ENCODE measurements around the gene ODAD3. TPM values are rescaled to one million over a fixed set of nuclear protein-coding genes. Genes with fewer than 3 reads are reported as not detected.

Gene ODAD3
- total and polyA plus RNA-seq, 10 of the 15 experiments (the other 5 are each of a cell fraction or from before 2014, with no cell fraction given), result 0.11 to 0.39 (median 0.28) TPM; not detected in 7

DNA sequence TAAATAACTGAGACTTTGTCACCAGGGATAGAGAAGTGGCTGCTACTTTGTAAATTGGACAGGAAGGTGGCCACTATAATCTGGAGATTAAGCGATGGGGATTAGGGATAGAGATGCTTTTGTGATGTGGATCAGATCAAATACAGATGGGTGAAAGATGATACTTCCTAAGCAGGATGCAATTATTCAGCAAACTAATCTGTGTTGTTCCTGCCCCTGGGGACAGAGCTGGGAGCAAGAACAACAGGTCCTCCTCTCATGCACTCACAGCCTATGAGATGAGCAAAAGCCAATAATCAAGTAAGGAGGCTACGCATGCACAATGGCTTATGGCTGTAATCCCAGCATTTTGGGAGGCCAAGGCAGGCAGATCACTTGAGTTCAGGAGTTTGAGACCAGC is 20.4 kb downstream of the ODAD3 start:
- H3K27ac ChIP-seq (ENCODE audit: control insufficient read depth, insufficient read depth), result no peak overlapping the region
- H3K79me2 ChIP-seq (ENCODE audit: control insufficient read depth, insufficient read depth, low read length), result no peaks in the 10 kb centered on the region
- no TSS peak for BruUV-seq (replicated peaks)
- ChIA-PET SMC1A (ENCODE audit: uncharacterized antibody, unreplicated experiment) (no interaction called here), RAD21 (ENCODE audit: unreplicated experiment) (no interaction called here), POLR2A (no interaction called here), CTCF (interaction anchor here (0.5 kb wide), 1 partner anchor 26 kb away, joined by 3 read pairs; no protein-coding TSS in a partner anchor)
- H2AFZ ChIP-seq (ENCODE audit: control insufficient read depth, low read depth, low read length), result no peak overlapping the region
- in situ Hi-C loops (cut with MboI), result no loop called here
- TF ChIP-seq CBX5 (IDR thresholded peaks at IDR 0.05; ENCODE audit: low read depth), result no peak
- no peak for TF ChIP-seq SP1 (IDR thresholded peaks at IDR 0.05; ENCODE audit: low read depth, low read length)
- H4K20me1 ChIP-seq (ENCODE audit: control insufficient read depth, insufficient read depth), result no peaks in the 10 kb centered on the region
- H3K4me1 ChIP-seq (ENCODE audit: control insufficient read depth, insufficient read depth, low read length), result no peaks in the 10 kb centered on the region
- H3K9ac ChIP-seq (ENCODE audit: control insufficient read depth, insufficient read depth, low read length), result no peak overlapping the region
- ATAC-seq, result no peak
- H3K27me3 ChIP-seq (replicated peaks in 1 of 2; ENCODE audit: control insufficient read depth in 2 of 2, insufficient read depth in 2 of 2, low read length in 1 of 2), result peaks cover 5% of the 10 kb centered on the region in 2 experiments
- 74% methylated on average over 2 of the region's 2 CpGs for WGBS (ENCODE audit: insufficient coverage, insufficient replicate concordance, low lambda C conversion rate, missing lambda C conversion rate)
- H3K9me3 ChIP-seq (replicated peaks; ENCODE audit: control insufficient read depth, insufficient read depth, low read length), result no peaks in the 10 kb centered on the region
- no peak overlapping the region for H3K4me3 ChIP-seq
- no peak overlapping the region for H3K4me2 ChIP-seq (ENCODE audit: control insufficient read depth, insufficient read depth)
- no peak for DNase-seq (ENCODE audit: low read depth, low spot score)
- FAIRE-seq, result no peak
- H3K36me3 ChIP-seq (ENCODE audit: control insufficient read depth in 2 of 2, insufficient read depth in 2 of 2, low read length in 1 of 2), result no peaks in the 10 kb centered on the region
- intact Hi-C loops (cut with micrococcal nuclease; ENCODE audit: unreplicated experiment), result no loop called here

DNA sequence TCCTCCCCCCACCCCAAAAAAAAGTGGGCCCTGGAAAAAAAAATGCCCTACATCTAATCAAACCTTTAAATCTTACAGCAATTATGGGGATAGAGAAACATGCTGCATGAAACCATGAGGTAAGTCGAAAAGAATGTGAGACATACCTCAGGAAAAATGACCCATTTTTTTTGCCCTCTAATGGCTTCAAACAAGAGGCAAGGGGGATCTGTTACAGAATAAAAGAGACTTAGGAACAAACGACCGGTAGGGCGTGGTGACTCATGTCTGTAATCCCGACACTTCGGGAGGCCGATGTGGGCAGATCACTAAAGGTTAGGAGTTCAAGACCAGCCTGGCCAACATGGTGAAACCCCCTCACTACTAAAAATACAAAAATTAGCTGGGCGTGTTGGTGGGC is 24.2 kb downstream of the ODAD3 start:
- no peak overlapping the region for H2AFZ ChIP-seq (ENCODE audit: control insufficient read depth, low read depth, low read length)
- no peak overlapping the region for H3K27ac ChIP-seq (ENCODE audit: control insufficient read depth, insufficient read depth)
- no TSS peak for BruUV-seq (replicated peaks)
- intact Hi-C loops (cut with micrococcal nuclease; ENCODE audit: unreplicated experiment) (no loop called here), in situ Hi-C loops (cut with MboI) (no loop called here)
- no peak for DNase-seq (ENCODE audit: low read depth, low spot score)
- RAD21 ChIA-PET (ENCODE audit: unreplicated experiment), result no interaction called here
- H3K4me2 ChIP-seq (ENCODE audit: control insufficient read depth, insufficient read depth), result no peak overlapping the region
- H3K9me3 ChIP-seq (replicated peaks; ENCODE audit: control insufficient read depth, insufficient read depth, low read length), result no peaks in the 10 kb centered on the region
- H3K4me1 ChIP-seq (ENCODE audit: control insufficient read depth, insufficient read depth, low read length), result no peaks in the 10 kb centered on the region
- CTCF ChIA-PET, result interaction anchor here (0.6 kb wide), 1 partner anchor 326 kb away, joined by 3 read pairs; no protein-coding TSS in a partner anchor
- H3K79me2 ChIP-seq (ENCODE audit: control insufficient read depth, insufficient read depth, low read length), result no peaks in the 10 kb centered on the region
- no peak overlapping the region for H3K9ac ChIP-seq (ENCODE audit: control insufficient read depth, insufficient read depth, low read length)
- no peak for FAIRE-seq
- ATAC-seq, result no peak
- 24% methylated on average over 8 of the region's 8 CpGs for WGBS (ENCODE audit: insufficient coverage, insufficient replicate concordance, low lambda C conversion rate, missing lambda C conversion rate)
- H3K27me3 ChIP-seq (replicated peaks in 1 of 2; ENCODE audit: control insufficient read depth in 2 of 2, insufficient read depth in 2 of 2, low read length in 1 of 2), result no peaks in the 10 kb centered on the region; a peak in 1 of 4 replicates
- H4K20me1 ChIP-seq (ENCODE audit: control insufficient read depth, insufficient read depth), result no peaks in the 10 kb centered on the region
- H3K36me3 ChIP-seq (ENCODE audit: control insufficient read depth in 2 of 2, insufficient read depth in 2 of 2, low read length in 1 of 2), result no peaks in the 10 kb centered on the region
- POLR2A ChIA-PET, result no interaction called here
- H3K4me3 ChIP-seq, result no peak overlapping the region
- SMC1A ChIA-PET (ENCODE audit: uncharacterized antibody, unreplicated experiment), result no interaction called here
- TF ChIP-seq ZZZ3 (IDR thresholded peaks at IDR 0.05; ENCODE audit: control insufficient read depth, insufficient read length, low read depth) (no peak), PML (IDR thresholded peaks at IDR 0.05; ENCODE audit: low read length) (no peak), ZBED1 (IDR thresholded peaks at IDR 0.05; ENCODE audit: borderline replicate concordance) (no peak), ATF7 (IDR thresholded peaks at IDR 0.05; ENCODE audit: low read depth) (no peak), IKZF1 (conservative IDR thresholded peaks at IDR 0.05) (no peak), GATAD2B (conservative IDR thresholded peaks at IDR 0.05; ENCODE audit: low read depth) (no peak), JUNB (IDR thresholded peaks at IDR 0.05) (no peak)
- TF ChIP-seq, protein P1, sequence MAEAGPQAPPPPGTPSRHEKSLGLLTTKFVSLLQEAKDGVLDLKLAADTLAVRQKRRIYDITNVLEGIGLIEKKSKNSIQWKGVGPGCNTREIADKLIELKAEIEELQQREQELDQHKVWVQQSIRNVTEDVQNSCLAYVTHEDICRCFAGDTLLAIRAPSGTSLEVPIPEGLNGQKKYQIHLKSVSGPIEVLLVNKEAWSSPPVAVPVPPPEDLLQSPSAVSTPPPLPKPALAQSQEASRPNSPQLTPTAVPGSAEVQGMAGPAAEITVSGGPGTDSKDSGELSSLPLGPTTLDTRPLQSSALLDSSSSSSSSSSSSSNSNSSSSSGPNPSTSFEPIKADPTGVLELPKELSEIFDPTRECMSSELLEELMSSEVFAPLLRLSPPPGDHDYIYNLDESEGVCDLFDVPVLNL (IDR thresholded peaks at IDR 0.05; ENCODE audit: low read depth, low read length), result no peak
- TF ChIP-seq, protein P2, sequence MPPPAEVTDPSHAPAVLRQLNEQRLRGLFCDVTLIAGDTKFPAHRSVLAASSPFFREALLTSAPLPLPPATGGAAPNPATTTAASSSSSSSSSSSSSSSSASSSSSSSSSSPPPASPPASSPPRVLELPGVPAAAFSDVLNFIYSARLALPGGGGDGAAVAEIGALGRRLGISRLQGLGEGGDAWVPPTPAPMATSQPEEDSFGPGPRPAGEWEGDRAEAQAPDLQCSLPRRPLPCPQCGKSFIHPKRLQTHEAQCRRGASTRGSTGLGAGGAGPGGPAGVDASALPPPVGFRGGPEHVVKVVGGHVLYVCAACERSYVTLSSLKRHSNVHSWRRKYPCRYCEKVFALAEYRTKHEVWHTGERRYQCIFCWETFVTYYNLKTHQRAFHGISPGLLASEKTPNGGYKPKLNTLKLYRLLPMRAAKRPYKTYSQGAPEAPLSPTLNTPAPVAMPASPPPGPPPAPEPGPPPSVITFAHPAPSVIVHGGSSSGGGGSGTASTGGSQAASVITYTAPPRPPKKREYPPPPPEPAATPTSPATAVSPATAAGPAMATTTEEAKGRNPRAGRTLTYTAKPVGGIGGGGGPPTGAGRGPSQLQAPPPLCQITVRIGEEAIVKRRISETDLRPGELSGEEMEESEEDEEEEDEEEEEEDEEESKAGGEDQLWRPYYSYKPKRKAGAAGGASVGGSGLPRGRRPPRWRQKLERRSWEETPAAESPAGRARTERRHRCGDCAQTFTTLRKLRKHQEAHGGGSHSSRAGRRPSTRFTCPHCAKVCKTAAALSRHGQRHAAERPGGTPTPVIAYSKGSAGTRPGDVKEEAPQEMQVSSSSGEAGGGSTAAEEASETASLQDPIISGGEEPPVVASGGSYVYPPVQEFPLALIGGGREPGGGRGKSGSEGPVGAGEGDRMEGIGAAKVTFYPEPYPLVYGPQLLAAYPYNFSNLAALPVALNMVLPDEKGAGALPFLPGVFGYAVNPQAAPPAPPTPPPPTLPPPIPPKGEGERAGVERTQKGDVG (CRISPR knock-in tag; IDR thresholded peaks at IDR 0.05), result no peak
- TF ChIP-seq, protein P3, sequence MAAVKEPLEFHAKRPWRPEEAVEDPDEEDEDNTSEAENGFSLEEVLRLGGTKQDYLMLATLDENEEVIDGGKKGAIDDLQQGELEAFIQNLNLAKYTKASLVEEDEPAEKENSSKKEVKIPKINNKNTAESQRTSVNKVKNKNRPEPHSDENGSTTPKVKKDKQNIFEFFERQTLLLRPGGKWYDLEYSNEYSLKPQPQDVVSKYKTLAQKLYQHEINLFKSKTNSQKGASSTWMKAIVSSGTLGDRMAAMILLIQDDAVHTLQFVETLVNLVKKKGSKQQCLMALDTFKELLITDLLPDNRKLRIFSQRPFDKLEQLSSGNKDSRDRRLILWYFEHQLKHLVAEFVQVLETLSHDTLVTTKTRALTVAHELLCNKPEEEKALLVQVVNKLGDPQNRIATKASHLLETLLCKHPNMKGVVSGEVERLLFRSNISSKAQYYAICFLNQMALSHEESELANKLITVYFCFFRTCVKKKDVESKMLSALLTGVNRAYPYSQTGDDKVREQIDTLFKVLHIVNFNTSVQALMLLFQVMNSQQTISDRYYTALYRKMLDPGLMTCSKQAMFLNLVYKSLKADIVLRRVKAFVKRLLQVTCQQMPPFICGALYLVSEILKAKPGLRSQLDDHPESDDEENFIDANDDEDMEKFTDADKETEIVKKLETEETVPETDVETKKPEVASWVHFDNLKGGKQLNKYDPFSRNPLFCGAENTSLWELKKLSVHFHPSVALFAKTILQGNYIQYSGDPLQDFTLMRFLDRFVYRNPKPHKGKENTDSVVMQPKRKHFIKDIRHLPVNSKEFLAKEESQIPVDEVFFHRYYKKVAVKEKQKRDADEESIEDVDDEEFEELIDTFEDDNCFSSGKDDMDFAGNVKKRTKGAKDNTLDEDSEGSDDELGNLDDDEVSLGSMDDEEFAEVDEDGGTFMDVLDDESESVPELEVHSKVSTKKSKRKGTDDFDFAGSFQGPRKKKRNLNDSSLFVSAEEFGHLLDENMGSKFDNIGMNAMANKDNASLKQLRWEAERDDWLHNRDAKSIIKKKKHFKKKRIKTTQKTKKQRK (IDR thresholded peaks at IDR 0.05; ENCODE audit: low read depth, low read length), result no peak

Data from GM12878 (cell line).